HG03469 (cell line): Measurements from ENCODE around the gene INPP4B.

Source experiments
- ATAC-seq: cut with Tn5 transposase; IDR thresholded peaks from one replicate; pipeline ENCODE4 v1.9.1; 2021; ENCODE audit warnings: mild to moderate bottlenecking, moderate library complexity, moderate number of reproducible peaks; ENCODE audit not compliant: unreplicated experiment

The INPP4B gene

DNA sequence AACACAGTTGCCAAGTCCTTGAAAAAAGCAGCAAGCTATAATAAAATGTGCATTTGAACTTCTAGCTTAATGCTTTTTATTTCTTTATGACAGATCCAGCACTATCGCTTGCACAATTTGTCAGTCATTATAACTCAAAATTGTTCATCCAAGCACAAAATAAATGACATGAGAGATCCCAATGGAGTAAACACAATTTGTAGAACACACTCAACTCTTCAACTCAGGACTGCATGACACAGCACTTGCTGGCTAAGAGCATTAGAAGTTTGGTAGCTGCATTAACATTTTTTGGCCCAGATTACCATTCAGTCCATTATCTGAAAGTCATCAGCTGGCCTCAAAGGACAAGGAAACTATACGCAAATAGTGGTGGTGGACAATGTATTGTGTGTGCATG lies 530.1 kb downstream of the INPP4B start:
- ATAC-seq, result no peak

DNA sequence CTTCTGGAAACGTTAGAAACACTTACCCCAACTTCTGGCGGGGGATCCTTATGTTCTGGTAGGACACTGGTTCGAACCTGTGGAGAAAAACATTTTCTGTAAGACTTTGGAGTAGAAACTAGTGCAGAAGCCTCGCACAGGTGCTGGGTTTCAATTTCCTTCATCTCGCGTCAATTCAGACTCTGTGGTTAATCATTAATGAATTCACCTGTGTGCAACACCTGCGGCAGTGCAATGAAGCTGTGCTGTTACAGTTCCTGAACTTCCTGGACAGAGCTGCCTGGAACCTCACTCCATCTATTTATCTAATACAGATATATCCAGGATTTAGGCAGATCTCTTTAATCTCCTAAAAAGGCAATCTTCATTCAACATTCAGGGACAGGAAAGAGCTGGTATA lies 531.4 kb downstream of the INPP4B start:
- ATAC-seq, result no peak

DNA sequence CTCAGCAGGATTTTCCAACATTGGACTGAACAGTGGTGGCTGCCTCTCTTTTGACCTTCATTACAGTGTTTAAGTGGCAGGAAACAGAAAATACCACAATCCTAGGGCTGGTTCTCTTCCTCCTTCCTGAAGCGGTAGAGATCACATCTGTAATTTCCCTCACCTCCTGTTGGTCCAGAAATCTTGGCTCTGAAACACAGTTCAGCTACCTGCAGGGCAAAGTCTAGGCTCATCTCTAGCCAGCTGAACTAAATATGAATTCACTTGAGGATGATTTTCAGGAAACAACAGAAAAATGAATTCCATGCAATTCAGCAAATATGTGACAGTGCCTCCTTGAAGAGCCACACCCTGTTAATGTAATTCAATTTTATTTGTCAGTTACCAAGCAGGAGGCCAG lies 531.9 kb downstream of the INPP4B start:
- no peak for ATAC-seq

DNA sequence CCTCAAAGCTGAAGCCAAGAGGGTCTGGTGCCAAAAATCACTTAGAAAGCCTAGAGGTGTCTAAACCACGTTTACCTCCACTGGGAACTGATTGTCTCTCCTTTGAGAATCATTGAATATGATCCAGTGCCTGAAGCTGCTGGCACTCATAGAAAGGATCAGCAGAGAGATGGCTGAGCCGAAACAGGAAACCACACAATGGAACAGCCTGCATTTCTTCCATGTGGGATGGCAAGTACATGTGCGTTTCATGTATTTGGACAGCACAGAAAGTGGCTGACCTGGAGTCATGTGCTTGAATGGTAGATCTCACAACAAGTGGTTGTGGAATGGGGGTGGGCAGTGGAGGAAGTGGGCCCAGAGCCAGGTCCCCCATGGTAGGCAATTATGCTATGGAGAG lies 533.7 kb downstream of the INPP4B start:
- ATAC-seq, result no peak

DNA sequence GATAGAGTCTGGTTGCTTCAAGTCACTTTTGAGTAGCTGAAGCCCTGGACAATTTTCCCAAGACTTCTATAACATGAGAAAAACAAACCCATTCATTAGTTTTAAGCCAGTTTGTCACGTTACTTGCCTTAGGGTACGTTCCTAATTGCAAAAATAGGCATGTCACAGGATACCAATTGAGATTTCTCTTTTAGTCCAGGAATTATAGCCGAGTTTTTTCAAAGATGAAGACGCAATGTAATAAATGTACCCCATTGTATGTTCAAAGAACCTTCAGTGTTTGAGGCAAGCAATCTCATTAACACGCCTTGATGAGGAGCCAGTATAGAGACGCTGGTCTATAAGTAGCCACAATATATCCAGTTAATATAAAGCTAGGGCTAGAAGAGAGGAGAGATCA lies 534.2 kb downstream of the INPP4B start:
- ATAC-seq, result no peak

DNA sequence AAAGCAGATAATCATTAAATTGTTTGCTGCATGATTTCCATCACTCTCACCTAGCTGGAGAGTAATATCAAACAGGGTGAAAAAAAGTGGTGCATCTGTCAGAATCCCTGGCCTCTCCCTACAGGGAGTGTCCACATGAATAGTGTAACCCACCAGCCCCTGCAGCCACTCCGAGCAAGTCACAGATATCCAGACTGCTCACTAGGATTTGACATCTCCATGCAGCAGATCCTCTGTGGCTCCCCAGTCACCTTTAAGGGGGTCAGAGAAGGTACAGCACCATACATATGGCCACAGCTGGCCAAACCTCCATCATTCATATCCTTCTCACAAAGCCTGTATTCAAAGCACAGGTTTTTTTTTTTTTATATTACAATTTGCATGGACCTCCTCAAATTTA lies 536.3 kb downstream of the INPP4B start:
- ATAC-seq, result no peak

DNA sequence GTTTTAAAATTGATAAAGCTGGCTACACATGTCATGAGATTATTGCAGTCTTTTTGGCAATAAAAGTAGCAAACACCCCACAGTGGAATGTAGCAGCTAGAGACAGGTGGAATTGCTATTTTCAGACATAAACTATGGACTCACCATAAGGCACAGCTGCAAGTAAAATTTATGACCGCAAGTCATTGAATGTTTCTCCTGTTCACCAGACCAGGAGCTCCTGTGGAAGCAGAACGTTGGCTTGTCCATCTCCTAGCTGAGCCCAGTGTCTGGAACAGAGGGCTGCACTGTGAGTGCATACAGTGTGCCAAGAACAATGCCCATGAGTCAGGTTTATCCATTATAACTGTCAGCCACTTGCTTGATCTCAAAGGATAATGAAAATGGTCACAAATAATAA lies 538.2 kb downstream of the INPP4B start:
- no peak for ATAC-seq

DNA sequence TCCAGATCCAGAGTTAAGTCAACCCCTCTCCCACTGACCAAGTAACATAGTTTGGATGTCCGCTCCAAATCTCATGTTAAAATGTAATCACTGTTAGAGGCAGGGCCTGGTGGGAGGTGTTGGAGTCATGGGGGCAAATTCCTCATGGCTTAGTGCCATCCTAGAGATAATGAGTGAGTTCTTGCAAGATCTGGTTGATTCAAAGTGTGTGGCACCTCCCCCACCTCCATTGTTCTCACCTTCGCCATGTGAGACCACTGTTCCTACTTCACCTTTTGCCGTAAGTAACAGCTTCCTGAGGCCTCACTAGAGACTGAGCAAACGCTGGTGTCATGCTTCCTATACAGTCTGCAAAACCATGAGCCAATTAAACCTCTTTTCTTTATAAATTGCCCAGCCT lies 548.8 kb downstream of the INPP4B start:
- ATAC-seq, result no peak

DNA sequence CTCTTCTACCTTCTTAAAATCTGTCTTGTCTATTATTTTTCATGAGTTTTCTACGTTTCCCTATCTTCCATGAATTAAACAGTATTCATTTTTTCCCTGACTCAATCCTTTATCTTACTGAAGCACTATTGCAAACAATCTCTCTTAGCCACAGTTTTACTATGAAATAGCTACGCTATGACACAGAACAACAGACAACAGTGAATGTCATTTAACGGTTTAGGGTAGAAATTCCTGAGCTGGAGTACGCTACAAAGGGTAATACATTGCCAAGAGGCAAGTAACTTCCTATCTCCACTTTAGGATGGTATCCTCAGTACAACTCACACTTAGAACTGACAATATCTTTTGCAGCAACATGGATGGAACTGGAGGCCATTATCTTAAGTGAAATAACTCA lies 552.6 kb downstream of the INPP4B start:
- no peak for ATAC-seq

DNA sequence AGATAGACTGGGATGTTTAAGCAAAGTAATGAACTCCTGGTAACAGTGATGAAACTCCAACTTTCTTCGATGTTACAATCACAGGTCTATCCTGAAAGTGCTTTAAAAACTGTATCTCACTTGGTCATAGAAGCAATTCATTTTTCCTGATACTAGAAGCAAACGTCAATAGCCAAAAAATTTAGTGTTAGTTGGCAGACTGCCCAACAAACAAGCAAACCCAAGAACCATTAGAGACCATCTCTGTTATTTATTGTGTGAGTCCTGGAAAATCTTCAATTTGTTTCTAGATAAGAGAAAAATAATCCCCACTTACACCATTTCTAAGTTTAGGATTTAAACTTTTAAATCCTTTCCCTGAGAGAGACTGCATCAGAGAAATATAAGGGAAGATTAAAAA lies 553.9 kb downstream of the INPP4B start:
- no peak for ATAC-seq

DNA sequence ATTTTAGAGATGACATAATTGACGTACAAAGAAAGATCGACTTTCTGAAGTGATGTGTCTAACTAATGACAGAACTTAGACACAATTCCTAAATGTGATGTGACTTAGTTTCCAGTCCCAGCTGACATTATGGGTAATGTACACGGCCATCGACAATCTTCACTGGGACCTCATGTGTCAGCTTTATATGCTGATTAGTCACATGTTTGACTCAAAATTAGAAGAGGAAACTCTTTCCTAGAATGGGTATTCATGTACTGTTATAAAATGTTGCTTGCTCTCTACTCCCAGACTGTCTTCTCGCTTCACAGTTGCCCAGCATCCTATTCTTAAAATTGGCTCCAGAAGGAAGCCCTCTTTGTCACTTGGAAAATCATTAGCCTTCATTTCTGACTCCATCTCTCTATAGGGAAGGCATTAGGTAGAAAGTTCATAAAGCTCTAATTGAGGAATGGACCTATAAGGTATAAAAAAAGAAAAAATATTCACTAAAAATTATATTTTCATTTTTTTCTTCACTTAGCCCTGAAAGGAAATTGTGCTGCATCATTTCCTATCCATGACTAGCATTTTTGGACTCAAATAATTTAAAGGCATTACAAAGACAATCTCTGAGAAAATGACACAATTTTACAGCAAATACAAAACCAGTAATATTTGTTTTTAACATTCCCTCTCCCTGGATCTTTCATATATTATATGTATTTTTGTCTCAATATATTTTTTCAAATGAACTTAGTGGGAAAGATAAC lies 554.6 kb downstream of the INPP4B start:
- no peak for ATAC-seq

DNA sequence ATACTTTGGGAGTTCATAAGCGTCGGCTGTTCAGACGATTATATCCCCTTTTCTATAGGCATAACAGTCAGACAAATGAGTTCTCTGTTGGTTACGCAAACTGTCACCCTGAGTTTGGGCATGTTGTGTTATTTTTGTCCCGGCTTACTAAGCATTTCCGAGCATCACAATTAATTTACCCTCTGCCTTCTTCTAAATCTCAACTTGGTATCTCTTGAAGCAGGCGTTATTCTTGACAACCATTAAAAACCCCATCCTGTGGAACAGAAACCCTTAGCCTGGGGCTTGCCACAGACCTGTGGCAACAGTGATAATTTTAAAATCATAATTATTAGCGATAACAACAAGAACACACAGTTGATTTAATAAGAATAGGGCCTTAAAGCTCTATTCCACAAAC lies 558.7 kb downstream of the INPP4B start:
- ATAC-seq, result no peak

DNA sequence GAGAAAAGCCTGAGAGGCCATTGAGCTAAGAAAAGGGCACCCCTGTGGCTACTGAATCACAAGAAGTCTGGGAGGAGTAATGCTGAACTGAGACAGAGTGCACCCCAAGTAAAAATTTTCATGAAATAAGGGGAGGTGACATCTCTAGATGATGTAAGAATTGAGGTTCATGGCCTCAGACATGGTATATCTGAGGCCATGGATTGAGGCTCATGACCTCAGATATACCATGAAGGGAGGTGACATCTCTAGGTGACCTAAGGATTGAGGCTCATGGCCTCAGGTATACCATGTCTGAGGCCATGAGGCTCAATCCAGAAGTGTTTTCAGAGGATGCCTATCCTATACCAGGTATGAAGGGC lies 560.9 kb downstream of the INPP4B start:
- no peak for ATAC-seq

DNA sequence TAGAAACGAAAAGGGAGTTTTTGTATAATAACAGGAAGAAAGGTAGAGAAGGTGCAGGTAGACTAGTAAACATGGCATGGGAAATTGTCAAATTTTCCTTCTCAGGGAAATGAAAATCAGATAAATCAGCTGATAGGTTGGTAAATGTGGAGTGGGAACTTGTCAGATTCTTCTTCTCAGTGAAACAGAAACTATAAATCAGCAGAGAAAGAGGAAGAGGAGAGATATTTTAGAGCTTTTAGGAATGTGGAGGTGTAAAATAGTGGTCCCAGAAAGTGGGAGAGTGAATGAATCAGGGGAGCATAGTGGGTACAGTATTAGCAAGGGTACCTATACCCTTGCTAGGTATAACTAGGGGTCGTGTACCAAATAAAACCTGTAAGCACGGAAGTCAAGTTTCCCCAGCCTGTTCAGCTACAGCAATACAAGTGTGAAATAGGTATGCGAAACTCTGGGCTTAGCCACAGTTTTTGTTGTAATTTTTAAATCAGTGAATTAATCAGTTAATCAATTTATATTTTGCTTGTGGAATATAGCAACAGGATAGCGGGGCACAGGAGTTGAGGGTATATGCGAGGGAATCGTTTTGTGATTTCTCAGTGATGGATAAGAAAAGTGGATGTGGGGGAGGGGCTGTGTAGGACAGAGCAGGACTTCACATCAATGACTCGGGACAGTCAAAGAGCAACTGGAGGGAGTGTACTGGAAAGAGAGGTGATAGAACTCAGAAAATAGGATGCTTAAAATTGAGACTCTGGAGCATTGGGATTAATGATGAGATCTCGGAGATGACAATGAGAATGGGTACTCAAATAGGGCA lies 561.5 kb downstream of the INPP4B start:
- no peak for ATAC-seq

DNA sequence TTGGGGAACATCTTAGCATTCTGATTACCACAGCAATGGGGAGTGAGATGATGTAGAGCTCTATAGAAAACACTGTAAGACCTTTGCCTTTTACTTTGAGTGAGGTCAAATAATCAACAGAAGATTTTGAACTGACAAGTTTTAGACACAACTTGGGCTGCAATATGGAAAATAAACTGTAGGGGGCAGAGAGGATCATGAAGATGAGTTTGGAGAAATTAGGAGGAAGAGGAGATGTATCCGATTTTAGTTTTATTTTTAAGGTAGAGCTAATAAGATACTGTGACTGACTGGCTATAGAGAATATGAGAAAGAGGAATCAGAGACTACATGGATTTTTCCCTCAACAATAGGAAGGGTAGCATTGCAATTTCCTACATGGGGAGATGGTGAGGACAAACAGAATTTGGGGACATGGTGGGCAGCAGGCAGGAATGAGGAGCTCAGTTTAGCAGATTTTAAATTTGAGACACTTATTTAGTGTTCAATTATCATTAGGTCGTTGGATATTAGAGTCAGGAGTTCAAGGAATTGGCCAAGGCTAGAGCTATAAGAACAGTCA lies 563.1 kb downstream of the INPP4B start:
- ATAC-seq, result no peak

DNA sequence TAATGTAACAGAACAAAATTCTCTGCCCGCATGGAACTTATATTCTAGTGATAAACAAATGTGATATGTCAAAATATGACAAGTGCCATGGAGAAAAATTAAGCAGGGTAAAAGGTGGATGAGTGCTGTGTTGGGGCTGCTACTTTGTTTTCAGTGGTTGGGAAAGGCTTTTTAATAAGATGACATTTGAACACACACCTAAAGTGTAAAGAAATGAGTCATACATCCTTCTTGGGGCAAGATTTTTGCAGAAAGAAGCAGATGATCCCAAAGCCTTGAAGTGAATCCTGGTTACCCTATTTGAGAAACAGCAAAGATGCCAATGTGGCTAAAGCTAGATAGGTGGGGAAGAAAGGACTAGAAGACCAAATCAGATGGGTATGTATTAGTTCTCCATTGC lies 564.1 kb downstream of the INPP4B start:
- no peak for ATAC-seq

DNA sequence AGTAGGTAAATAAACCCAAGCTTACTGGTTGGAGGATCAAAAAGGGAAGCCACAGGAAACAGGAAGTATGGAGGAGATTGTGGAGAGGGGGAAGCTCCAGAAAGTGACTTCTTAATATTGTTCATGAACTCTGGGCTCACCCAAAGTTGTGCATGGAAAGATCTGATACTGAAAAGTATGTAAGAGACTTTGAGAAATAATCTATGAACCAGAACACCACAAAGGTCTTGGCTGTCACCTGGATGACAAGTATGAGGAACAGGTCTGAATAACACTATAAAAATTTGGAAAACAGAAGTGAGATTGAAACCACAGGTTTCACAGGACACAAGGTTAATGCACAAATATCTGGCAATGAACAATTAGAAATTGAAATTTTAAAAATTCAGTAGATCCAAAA lies 567.4 kb downstream of the INPP4B start:
- no peak for ATAC-seq

DNA sequence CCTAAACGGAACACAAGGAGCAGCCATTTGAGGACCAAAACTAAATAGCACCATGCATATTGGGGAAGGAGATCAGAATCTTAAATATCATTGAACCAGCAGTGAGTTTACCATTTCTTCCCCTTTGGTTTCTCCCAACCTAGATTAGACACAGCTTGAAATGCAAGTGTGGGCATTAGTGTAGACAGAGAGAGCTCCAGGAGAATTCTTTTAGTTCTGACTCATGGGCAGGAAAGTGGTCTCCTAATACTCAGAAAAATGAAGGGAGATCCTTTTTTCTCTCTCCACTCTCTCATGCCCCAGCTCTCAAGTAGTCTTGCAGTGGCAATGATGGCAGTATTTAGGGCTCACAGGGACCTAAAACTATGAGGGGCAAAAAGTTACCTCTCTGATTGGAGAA lies 567.9 kb downstream of the INPP4B start:
- no peak for ATAC-seq

DNA sequence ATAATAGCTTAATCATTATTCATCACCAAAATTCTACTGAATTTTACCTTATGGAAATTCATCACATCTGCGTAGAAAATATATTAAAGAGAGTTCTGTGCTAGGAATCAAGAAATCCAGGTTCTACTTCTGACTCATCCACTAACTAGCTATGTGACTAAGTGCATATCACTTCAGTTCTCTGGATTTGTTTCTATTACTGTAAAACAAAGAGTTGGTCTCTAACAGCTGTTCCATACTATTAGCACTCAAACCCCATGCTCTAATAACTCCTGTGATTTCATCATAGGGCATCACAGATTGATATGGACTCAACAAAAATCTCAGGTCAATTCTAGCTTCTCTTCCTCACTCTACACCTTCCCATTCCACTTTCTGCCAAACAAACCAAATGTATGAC lies 572.0 kb downstream of the INPP4B start:
- ATAC-seq, result no peak

DNA sequence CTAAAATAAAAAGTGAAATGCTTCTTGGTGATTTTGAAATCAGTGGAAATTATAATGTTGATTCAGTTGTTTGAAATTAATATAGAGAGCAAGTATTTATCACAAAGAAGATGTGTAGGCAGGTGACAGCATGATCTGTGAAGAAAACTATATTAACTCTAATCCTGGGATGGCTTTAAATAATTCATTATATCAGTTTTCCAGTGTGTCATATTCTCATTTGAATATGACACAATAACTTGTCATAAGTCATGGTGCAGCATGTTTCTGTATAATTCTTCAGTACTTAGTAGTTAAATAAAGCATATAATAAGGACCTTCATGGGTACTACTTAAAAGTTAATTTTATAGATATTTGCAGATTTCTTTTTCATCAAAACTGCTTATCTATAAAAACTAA lies 573.6 kb downstream of the INPP4B start:
- ATAC-seq, result no peak

DNA sequence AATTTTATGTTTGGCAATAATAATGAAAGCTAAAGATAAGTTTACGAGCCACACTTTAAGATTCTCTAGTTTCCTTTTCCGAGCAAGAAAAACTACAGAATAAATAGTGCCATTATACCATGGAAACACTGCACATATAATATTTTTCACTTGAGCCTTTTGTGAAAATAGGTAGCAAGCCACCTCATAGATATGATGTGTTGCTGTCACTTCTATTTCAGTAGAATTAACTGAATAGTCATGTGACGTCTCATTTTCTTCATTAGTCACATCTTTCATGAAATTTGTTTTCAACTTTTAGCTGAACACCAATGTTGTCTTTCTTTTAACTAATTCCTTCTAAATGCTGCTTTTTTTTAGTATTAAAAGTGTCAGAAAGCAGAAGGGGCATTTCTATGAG lies 574.3 kb downstream of the INPP4B start:
- ATAC-seq, result no peak

DNA sequence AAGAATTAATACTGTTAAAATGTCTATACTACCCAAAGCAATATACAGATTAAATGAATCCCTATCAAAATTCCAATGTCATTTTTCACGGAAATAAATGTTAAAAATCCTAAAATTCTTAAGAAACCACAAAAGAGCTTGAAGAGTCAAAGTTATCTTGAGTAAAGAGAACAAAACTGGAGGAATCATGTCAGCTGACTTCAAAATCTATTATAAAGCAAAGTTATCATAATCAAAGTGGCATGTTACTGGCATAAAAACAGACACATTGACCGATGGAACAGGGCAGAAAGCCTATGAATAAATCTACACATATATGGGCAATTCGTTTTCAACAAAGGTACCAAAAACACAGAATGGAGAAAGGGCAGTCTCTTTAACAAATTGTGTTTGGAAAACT lies 579.0 kb downstream of the INPP4B start:
- no peak for ATAC-seq
